HG02884 (cell line): ENCODE results near the gene UNC5A.

Experiments
- ATAC-seq: cut with Tn5 transposase; IDR thresholded peaks from one replicate; pipeline ENCODE4 v1.9.1; 2021; ENCODE audit warnings: mild to moderate bottlenecking, moderate library complexity; ENCODE audit not compliant: unreplicated experiment

Gene UNC5A

DNA sequence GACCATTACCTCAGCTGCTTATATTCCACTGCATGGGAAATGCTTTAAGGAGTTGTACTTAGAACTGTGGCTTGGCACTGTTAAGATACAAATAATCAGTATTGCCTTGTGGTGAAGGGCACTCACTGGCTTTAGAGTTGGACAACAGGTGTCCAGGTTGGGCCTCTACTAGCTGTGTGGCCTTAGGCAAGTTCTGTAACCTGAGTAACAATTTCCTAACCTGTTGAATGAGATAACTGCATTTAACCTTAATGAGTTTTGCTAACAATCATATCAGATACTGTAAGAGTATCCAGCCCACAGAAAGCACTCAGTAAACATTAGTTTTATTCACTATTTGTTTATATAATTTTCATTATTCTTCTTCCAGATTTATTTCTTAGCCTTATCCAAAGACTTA lies 106.0 kb downstream of the UNC5A start:
- no peak for ATAC-seq

DNA sequence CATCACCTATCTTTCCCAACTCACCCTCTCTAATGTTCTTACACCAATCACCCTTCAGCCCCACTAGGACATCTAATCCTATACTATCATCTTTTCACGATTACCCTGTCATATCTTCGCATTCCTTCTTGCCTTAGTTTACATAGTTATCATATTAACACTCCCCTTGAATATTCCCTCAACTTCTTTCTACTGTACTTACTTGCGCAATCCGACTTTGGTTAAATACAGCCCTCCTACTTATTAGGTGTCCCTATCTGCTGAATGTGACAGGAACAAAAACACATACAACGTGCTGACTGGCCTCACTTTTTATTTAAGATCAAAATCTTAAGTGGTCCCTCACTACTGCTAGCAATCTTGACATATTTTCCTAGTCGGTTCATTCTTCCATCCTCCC lies 108.3 kb downstream of the UNC5A start:
- ATAC-seq = no peak

DNA sequence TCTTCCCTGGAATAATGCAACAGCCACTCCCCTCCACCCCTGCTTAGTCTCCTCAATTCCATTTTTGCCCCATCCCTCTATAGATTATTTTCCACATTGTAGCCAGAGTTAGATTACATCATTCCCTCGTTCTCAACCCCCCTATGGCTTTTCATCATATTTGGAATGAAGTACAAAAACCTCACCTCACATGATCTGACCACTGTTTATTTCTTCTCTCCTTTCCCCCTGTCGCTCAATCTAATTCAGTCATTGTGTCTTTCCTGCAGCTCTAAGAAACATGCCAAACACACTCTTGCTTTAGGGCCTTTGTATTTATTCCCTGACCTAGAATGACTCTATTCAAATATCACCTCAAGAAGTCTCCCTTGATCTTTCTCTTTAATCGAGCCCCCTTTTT lies 111.4 kb downstream of the UNC5A start:
- ATAC-seq = no peak

DNA sequence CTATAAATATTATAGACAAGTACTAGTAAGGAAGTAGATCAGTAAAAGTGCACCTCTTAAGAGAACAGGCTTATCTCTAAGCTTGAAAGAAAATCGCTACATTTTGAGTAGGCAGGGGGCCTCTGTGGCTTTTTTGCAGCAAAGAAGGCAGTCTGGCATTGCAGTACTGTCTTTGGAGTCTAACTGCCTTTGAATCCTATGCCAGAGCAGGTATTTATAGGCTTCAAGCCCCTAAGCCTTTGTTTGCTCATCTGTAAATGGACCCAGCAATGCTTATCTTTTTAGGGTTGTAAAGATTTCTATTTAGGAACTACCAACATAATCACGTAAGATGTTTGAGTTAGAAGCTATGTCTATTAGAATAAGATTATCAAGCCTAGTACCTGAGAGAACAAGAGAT lies 112.5 kb downstream of the UNC5A start:
- no peak for ATAC-seq

DNA sequence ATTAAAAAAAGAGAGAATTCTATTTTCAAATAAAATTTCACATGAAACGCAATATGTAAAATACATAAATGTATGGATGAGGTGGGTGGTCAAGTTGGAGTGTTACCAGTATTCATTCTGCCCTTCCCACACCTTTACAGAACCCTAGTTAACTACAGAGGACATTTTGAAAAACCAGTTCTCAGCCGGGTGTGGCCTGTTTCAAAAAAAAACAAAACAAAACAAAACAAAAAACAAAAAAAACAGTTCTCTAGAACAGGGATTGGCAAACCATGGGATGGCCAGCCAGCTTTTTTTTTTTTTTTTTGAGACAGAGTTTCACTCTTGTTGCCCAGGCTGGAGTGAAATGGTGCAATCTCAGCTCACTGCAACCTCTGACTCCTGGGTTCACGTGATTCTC lies 117.2 kb downstream of the UNC5A start:
- ATAC-seq = no peak

DNA sequence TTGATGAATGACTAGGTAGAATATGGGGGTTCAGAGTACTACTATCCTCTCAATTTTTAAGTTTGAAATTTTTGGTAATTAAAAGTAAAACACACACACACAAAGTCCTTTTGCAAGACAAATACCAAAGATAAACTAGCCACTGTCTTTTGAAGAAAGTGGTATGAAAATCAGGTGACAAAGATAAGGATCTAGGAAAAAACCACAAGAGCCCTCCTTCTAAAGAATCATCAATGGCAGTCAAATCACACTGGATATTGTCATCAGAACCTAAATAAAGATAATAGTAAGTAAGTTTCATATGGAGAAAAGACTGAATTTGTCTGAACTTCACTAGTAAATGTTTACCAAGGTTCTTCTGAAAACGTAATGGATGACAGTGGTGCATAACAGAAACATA lies 119.3 kb downstream of the UNC5A start:
- ATAC-seq = no peak
